Measurements from ENCODE around the gene CRAMP1.

CRAMP1 gene

DNA sequence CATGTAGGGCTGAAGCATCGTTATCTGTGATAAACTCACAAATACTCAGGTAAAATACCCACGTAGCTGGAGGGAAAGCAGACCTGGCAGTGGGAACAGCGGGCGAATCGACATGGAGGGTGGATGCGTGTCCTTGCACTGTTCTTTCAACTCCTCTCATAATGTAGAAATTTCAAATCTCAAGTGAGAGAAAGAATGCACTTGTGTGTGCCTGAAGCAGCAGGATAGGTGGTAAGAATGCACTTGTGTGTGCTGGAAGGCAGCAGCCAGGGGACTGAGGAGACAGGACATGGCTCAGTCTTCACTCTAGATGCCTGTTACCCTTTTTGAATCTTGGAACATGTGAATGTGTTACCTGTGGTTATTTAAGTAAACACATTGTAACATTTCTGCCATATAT lies 10.7 kb upstream of the CRAMP1 start:
- no peak for DNase-seq (ENCODE audit: low read depth)

- DNase-seq (ENCODE audit: low read depth), result no peak
Measured at GRCh38 chr16:1602285-1602684, 9.9 kb upstream of the CRAMP1 start.

- DNase-seq (ENCODE audit: low read depth), result no peak
Measured at GRCh38 chr16:1606774-1607173, 5.4 kb upstream of the CRAMP1 start.

- DNase-seq (ENCODE audit: low read depth), result no peak
Measured at GRCh38 chr16:1607971-1608370, 4.2 kb upstream of the CRAMP1 start.

GRCh38 chr16:1610071-1610898 lies 1.9 kb upstream of the CRAMP1 start:
- peak; percentile 76 for DNase-seq (ENCODE audit: low read depth)

- no peak for DNase-seq (ENCODE audit: low read depth)
Measured at GRCh38 chr16:1610899-1611632, 1.1 kb upstream of the CRAMP1 start.

GRCh38 chr16:1613211-1613622 lies 1.1 kb downstream of the CRAMP1 start:
- DNase-seq (ENCODE audit: low read depth), result no peak

DNA sequence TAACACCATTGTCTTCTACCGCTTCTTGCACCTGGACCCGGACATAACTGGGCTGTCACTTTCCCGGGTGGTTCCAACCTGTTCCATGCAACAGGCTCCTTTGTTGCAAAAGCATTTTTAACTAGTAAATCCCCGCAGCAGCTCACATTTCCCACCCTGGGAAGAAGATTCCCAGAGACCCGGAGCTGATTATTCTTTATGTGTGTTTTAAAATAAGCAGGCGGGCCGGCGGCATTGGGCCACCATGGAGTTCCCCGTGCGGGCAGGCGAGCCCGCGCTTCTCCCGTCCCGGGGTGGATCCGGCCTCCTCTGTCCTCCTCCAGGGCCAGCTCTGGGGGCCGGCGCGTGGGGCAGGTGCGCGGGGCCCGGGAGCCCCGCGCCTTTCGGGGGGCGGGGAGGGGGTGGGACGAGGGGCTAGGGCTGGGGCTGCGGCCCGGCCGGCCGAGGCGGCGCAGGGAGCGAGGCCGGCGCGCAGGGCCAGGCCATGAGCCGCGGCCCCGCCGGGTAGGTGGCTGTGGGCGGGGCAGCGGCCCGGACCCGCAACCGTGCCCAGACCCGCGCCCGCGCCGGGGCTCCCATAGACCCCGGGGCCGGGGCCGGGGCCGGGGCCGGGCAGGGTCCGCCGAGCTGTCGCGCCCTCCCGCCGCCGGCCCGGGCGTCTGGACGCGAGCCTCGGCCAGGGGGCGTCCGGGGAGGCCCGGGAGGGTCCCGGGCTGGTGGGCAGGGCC lies 1.7 kb downstream of the CRAMP1 start:
- no peak for DNase-seq (ENCODE audit: low read depth)

DNA sequence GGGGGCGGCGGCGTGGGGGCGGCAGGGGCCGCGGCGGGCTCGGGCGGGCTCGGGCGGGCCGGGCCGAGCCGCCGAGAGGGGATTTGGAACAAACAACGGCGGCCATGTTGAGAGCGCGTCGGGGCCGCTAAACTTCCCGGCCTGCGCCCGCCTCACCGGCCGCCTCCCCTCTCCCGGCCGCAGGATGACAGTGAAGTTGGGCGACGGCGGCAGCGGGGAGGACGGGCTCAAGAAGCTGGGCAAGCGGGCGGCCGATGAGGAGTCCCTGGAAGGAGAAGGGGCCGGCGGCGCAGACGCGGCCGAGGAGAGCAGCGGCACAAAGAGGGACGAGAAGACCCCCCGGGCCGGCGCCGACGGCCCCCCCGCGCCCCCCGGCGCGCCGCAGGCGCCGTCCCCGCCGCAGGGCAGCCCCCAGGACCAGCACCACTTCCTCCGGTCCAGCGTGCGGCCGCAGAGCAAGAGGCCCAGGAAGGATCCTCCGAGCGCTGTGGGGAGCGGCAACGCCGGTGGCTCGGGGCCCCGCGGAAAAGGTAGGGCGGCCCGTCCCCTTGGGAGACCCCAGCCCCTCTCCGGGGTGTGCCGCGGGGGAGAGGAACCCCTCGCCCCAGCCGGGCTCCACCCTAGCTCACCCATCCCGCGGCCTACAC lies 2.4 kb downstream of the CRAMP1 start:
- DNase-seq (ENCODE audit: low read depth), result no peak

DNA sequence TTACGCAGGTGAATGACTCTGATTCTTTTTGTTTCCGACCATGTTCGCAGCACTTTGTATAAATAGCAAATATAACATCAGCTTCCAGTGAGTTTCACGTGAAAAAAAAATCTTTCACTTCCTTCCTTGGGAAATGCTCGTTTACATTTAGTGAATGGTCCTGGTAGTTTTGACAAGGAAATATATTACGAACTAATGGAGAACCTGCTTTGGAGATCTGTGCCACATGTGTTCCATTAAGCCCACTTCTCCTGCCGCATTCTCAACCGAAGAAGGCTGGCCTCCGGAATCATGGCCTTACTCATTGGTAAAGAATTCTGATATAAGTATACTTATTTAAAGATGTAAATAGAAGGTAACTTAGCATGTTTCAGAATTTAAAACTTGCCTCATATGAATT lies 3.6 kb downstream of the CRAMP1 start:
- DNase-seq (ENCODE audit: low read depth), result no peak

DNA sequence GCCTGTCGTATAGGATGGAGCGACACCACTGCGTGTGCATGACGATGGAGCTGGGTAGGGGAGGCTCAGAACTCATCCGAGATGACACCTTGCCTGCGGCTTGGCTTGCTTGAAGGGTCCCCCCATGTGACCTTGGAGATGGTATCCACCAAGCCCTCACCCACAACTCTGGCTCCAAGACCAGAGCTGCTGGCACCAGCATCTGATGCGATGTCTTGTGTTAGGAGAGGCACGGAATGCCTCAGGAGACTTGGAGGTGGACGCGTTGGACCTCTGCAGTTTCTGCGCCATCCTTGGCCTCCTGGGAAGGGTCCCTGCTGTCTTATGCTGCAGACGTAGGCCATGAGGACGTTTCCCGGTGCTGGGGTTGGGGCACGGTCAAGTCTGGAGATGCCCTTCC lies 7.8 kb downstream of the CRAMP1 start:
- DNase-seq (ENCODE audit: low read depth), result no peak

- no peak for DNase-seq (ENCODE audit: low read depth)
Measured at GRCh38 chr16:1620391-1620790, 8.2 kb downstream of the CRAMP1 start.

DNA sequence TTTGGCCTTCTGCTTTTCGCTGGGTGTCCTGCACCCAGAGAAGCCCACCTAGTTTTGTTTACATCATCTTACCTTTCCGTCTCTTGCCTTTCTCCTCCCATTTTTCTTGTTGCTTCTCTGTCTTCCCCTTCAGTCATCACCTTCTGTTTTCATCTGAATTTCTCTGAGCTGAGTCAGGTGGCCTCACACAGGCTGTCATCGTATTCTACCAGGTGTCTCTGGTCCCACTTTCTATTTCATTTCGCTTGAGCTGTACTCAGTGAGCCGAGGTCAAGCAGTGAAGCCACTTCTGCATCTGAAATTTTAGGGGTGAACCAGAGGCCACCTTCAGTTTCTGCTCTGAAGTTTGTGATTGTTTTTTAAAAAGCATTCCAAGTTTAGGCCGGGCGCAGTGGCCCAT lies 9.7 kb downstream of the CRAMP1 start:
- DNase-seq (ENCODE audit: low read depth), result no peak

GRCh38 chr16:1626327-1626726 lies 14.2 kb downstream of the CRAMP1 start:
- no peak for DNase-seq (ENCODE audit: low read depth)

- no peak for DNase-seq (ENCODE audit: low read depth)
Measured at GRCh38 chr16:1626776-1627175, 14.6 kb downstream of the CRAMP1 start.

- no peak for DNase-seq (ENCODE audit: low read depth)
Measured at GRCh38 chr16:1630450-1631213, 18.5 kb downstream of the CRAMP1 start.

GRCh38 chr16:1631230-1631629 lies 19.1 kb downstream of the CRAMP1 start:
- no peak for DNase-seq (ENCODE audit: low read depth)

GRCh38 chr16:1631931-1632637 lies 19.9 kb downstream of the CRAMP1 start:
- DNase-seq (ENCODE audit: low read depth), result no peak

DNA sequence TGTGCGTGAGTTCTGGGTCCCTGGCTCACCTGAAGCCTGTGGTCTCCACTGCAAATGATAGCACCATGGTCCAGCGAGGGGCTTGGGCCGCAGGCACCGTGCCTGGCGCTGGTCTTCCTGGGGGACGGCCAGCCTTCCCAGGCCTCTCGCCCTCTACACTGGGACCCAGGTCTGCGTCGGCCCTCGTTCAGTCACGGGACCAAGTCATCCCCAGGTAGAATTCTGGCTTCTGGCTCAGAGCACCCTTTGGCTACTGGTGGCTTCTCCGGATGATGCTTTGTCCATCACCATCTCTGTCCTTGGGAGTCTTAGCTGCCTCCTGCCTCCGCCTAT lies 20.4 kb downstream of the CRAMP1 start:
- no peak for DNase-seq (ENCODE audit: low read depth)

- no peak for DNase-seq (ENCODE audit: low read depth)
Measured at GRCh38 chr16:1633310-1633709, 21.1 kb downstream of the CRAMP1 start.

- DNase-seq (ENCODE audit: low read depth), result no peak
Measured at GRCh38 chr16:1634541-1634940, 22.4 kb downstream of the CRAMP1 start.

Measured in T-helper 22 cell (primary cell).